H9 (cell line): ENCODE measurements around the gene SATB2. TPM values are rescaled to one million over a fixed set of nuclear protein-coding genes. Genes with fewer than 3 reads are reported as not detected.

Experiments
- DNase-seq: peaks from one replicate; pipeline ENCODE4 v3.0.0-alpha.2; 2017
- H2AFZ ChIP-seq: one replicate; pipeline ENCODE4 v1.6.1; 2013; ENCODE audit warnings: mild to moderate bottlenecking, low read length, control low read depth, moderate library complexity
- H2AK5ac ChIP-seq: 2 replicates; pipeline ENCODE4 v1.6.1; 2013; ENCODE audit warnings: low read length, control low read depth, mixed read lengths; ENCODE audit not compliant: insufficient read length
- H2BK120ac ChIP-seq: one replicate; pipeline ENCODE4 v1.6.1; 2013; ENCODE audit warnings: low read depth, mild to moderate bottlenecking, low read length, control low read depth, inconsistent platforms; ENCODE audit not compliant: poor library complexity, severe bottlenecking
- H2BK12ac ChIP-seq: 2 replicates; pipeline ENCODE4 v1.6.1; 2013; ENCODE audit warnings: low read length, control low read depth, mixed read lengths, low read depth; ENCODE audit not compliant: insufficient read length
- H2BK15ac ChIP-seq: 2 replicates; pipeline ENCODE4 v1.6.1; 2013; ENCODE audit warnings: low read depth, low read length, control low read depth
- H2BK20ac ChIP-seq: one replicate; pipeline ENCODE4 v1.6.1; 2013; ENCODE audit warnings: low read depth, mild to moderate bottlenecking, low read length, control low read depth, inconsistent platforms; ENCODE audit not compliant: poor library complexity, severe bottlenecking
- H2BK5ac ChIP-seq: 2 replicates; pipeline ENCODE4 v1.6.1; 2013; ENCODE audit warnings: low read length, control low read depth, mixed read lengths; ENCODE audit not compliant: insufficient read length
- H3K14ac ChIP-seq: 2 replicates; pipeline ENCODE4 v1.6.1; 2013; ENCODE audit warnings: low read length, control low read depth; ENCODE audit not compliant: insufficient read depth
- H3K18ac ChIP-seq: 2 replicates; pipeline ENCODE4 v1.6.1; 2013; ENCODE audit warnings: low read depth, mild to moderate bottlenecking, mixed read lengths, low read length, control low read depth; ENCODE audit not compliant: insufficient read length
- H3K23ac ChIP-seq: 2 replicates; pipeline ENCODE4 v1.6.1; 2013; ENCODE audit warnings: low read length, control low read depth, mixed read lengths, low read depth; ENCODE audit not compliant: insufficient read length
- H3K23me2 ChIP-seq: 2 replicates; pipeline ENCODE4 v1.6.1; 2013; ENCODE audit warnings: low read depth, mild to moderate bottlenecking, mixed read lengths, low read length, control low read depth; ENCODE audit not compliant: insufficient read length, poor library complexity, severe bottlenecking
- H3K27ac ChIP-seq: 2 replicates; pipeline ENCODE4 v1.5.1; 2013; ENCODE audit warnings: low read length, control low read depth, mixed read lengths, low read depth; ENCODE audit not compliant: insufficient read length
- H3K27me3 ChIP-seq: 2 replicates; pipeline ENCODE4 v1.6.1; 2013; ENCODE audit warnings: low read length, control low read depth, inconsistent platforms; ENCODE audit not compliant: insufficient read depth
- H3K4ac ChIP-seq: 2 replicates; pipeline ENCODE4 v1.6.1; 2013; ENCODE audit warnings: low read depth, mild to moderate bottlenecking, control low read depth, inconsistent platforms, low read length, moderate library complexity
- H3K4me1 ChIP-seq: 2 replicates; pipeline ENCODE4 v1.6.1; 2013; ENCODE audit warnings: low read length, control low read depth, inconsistent platforms; ENCODE audit not compliant: insufficient read depth
- H3K4me2 ChIP-seq: 2 replicates; pipeline ENCODE4 v1.6.1; 2013; ENCODE audit warnings: low read length, control low read depth, mixed read lengths; ENCODE audit not compliant: insufficient read length, insufficient read depth
- H3K56ac ChIP-seq: 2 replicates; pipeline ENCODE4 v1.6.1; 2013; ENCODE audit warnings: low read depth, mild to moderate bottlenecking, mixed read lengths, low read length, control low read depth; ENCODE audit not compliant: insufficient read length
- H3K79me1 ChIP-seq: 2 replicates; pipeline ENCODE4 v1.6.1; 2013; ENCODE audit warnings: low read depth, mild to moderate bottlenecking, moderate library complexity, low read length, control low read depth, inconsistent platforms; ENCODE audit not compliant: insufficient read depth, poor library complexity, severe bottlenecking
- H3K79me2 ChIP-seq: 2 replicates; pipeline ENCODE4 v1.6.1; 2013; ENCODE audit warnings: low read length, control low read depth, inconsistent platforms; ENCODE audit not compliant: insufficient read depth
- H3K9ac ChIP-seq: 2 replicates; pipeline ENCODE4 v1.6.1; 2013; ENCODE audit warnings: low read length, control low read depth, mixed read lengths; ENCODE audit not compliant: insufficient read length; ENCODE audit errors: extremely low read depth
- H3K9me3 ChIP-seq: one replicate; pipeline ENCODE4 v1.6.1; 2013; ENCODE audit warnings: low read depth, low read length, inconsistent platforms; ENCODE audit not compliant: control insufficient read depth
- H3T11ph ChIP-seq: one replicate; pipeline ENCODE4 v1.6.1; 2013; ENCODE audit warnings: mild to moderate bottlenecking, low read length, control low read depth, inconsistent platforms
- H4K20me1 ChIP-seq: one replicate; pipeline ENCODE4 v1.6.1; 2013; ENCODE audit not compliant: control insufficient read depth, insufficient read length, insufficient read depth
- H4K5ac ChIP-seq: 2 replicates; pipeline ENCODE4 v1.6.1; 2013; ENCODE audit warnings: low read depth, mild to moderate bottlenecking, mixed read lengths, low read length, control low read depth; ENCODE audit not compliant: insufficient read length
- H4K8ac ChIP-seq: replicated peaks from 2 replicates; pipeline ENCODE4 v1.6.1; 2013; ENCODE audit warnings: low read length, control low read depth, mixed read lengths, low read depth; ENCODE audit not compliant: insufficient read length
- H4K91ac ChIP-seq: 2 replicates; pipeline ENCODE4 v1.6.1; 2013; ENCODE audit warnings: low read depth, mild to moderate bottlenecking, moderate library complexity, mixed read lengths, low read length, control low read depth; ENCODE audit not compliant: insufficient read length
- H3K27ac Mint-ChIP-seq, 3 experiments: 2 replicates in 2 of 3; 3 replicates in 1 of 3; pipeline ENCODE4 v1.8.0; 2020 to 2021; ENCODE audit warnings: mixed read lengths in 3 of 3, mild to moderate bottlenecking in 1 of 3, moderate library complexity in 1 of 3
- H3K27me3 Mint-ChIP-seq: 2 replicates; pipeline ENCODE4 v1.8.0; 2021; ENCODE audit warnings: low read depth, mild to moderate bottlenecking, moderate library complexity, mixed read lengths
- H3K36me3 Mint-ChIP-seq, 3 experiments: 2 replicates in 2 of 3; 3 replicates in 1 of 3; pipeline ENCODE4 v1.8.0; 2020 to 2021; ENCODE audit warnings: low read depth in 3 of 3, mixed read lengths in 3 of 3; ENCODE audit not compliant: insufficient read depth in 1 of 3
- H3K4me1 Mint-ChIP-seq, 2 experiments: 2 replicates each; pipeline ENCODE4 v1.8.0; 2020; ENCODE audit warnings: mixed read lengths in 2 of 2
- H3K4me3 Mint-ChIP-seq, 2 experiments: 2 replicates in 1 of 2; 3 replicates in 1 of 2; pipeline ENCODE4 v1.8.0; 2020 to 2021; ENCODE audit warnings: mild to moderate bottlenecking in 2 of 2, mixed read lengths in 2 of 2, moderate library complexity in 1 of 2
- H3K9me3 Mint-ChIP-seq, 2 experiments: 2 replicates in 1 of 2; 3 replicates in 1 of 2; pipeline ENCODE4 v1.8.0; 2020; ENCODE audit warnings: mild to moderate bottlenecking in 2 of 2, mixed read lengths in 2 of 2, moderate library complexity in 1 of 2
- WGBS: extraction: QIAGEN DNeasy Blood & Tissue Kit; methylation state at CpG from one replicate; pipeline ENCODE4 v1.1.7; 2013; ENCODE audit warnings: missing lambda C conversion rate, low lambda C conversion rate, mixed read lengths; ENCODE audit not compliant: insufficient read length; ENCODE audit errors: extremely low coverage; 5-methylcytosine and 5-hydroxymethylcytosine counted together
- total RNA-seq: library from RNA; stranded (reverse); gene quantifications from 2 replicates; pipeline ENCODE4 v1.2.1, GENCODE V29; 2021
- TF ChIP-seq, protein P1 (sequence below): fragments of 200-600 bp; sonication (generic); conservative IDR thresholded peaks from 3 replicates; pipeline ENCODE4 v1.8.0; 2021; ENCODE audit warnings: antibody characterized with exemption, mild to moderate bottlenecking

The SATB2 gene
- total RNA-seq, 1 experiment from 2014 or later: 23.8 TPM

DNA sequence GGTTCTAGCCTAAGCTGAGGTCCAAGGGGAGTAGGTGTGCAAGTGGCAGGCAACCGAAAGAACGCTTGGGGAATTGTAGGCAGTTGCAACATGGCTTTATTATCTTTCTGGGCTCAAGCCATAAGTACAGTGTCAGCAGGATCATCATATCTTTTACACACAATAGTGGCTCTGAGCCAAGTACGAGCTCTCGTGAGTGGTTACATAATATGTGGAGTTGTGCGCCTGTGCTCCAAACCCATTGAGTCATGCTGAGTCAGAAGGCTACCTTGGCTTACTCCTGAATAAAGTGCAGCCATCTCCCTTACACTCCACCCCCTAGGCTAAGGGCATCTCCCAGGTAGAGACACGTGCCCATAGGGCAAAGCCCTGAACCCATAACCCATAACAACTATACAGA is 233.9 kb downstream of the SATB2 start:
- Mint-ChIP-seq H3K27ac (no peak overlapping the region; a peak in 1 of 7 replicates), H3K4me3 (no peak overlapping the region), H3K36me3 (no peaks in the 10 kb centered on the region; a peak in 2 of 7 replicates), H3K4me1 (peaks cover 0 to 2% of the 10 kb centered on the region in 2 experiments; a peak in 1 of 4 replicates), H3K9me3 (peaks cover 4 to 7% of the 10 kb centered on the region in 2 experiments; a peak in 4 of 5 replicates), H3K27me3 (no peaks in the 10 kb centered on the region)
- Histone ChIP-seq H3K18ac (no peak overlapping the region), H3K4me2 (no peak overlapping the region), H2BK12ac (no peak overlapping the region), H3K27me3 (no peaks in the 10 kb centered on the region), H2AFZ (no peak overlapping the region), H3K56ac (no peak overlapping the region), H2BK5ac (no peak overlapping the region), H2BK15ac (no peak overlapping the region), H3K9ac (no peak overlapping the region), H2BK120ac (no peak overlapping the region), H3K4ac (no peak overlapping the region), H3K23me2 (no peaks in the 10 kb centered on the region), H3T11ph (no peak overlapping the region), H3K14ac (no peak overlapping the region), H3K79me1 (no peaks in the 10 kb centered on the region), H4K91ac (no peak overlapping the region), H3K79me2 (no peaks in the 10 kb centered on the region), H3K4me1 (no peaks in the 10 kb centered on the region), H3K27ac (no peak overlapping the region), H4K8ac (no peak overlapping the region), H3K23ac (no peak overlapping the region), H4K20me1 (no peaks in the 10 kb centered on the region), H2BK20ac (no peak overlapping the region), H2AK5ac (no peak overlapping the region), H3K9me3 (no peaks in the 10 kb centered on the region), H4K5ac (no peak overlapping the region)
- no CpG with 5 or more reads among the region's 6 CpGs for WGBS
- no peak for DNase-seq
- TF ChIP-seq, protein P1, sequence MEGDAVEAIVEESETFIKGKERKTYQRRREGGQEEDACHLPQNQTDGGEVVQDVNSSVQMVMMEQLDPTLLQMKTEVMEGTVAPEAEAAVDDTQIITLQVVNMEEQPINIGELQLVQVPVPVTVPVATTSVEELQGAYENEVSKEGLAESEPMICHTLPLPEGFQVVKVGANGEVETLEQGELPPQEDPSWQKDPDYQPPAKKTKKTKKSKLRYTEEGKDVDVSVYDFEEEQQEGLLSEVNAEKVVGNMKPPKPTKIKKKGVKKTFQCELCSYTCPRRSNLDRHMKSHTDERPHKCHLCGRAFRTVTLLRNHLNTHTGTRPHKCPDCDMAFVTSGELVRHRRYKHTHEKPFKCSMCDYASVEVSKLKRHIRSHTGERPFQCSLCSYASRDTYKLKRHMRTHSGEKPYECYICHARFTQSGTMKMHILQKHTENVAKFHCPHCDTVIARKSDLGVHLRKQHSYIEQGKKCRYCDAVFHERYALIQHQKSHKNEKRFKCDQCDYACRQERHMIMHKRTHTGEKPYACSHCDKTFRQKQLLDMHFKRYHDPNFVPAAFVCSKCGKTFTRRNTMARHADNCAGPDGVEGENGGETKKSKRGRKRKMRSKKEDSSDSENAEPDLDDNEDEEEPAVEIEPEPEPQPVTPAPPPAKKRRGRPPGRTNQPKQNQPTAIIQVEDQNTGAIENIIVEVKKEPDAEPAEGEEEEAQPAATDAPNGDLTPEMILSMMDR: no peak
